ENCODE measurements around the gene AMN.
A peak's percentile ranks its signal among the peaks of the same experiment; 100 is the strongest.

Gene AMN

GRCh38 chr14:102913341-102914211 is 8.9 kb upstream of the AMN start:
- H3K36me3 Mint-ChIP-seq = peaks cover 12 to 33% of the 10 kb centered on the region in 2 donors
- ATAC-seq (replicated peaks) = no peak

GRCh38 chr14:102914474-102915291 is 7.8 kb upstream of the AMN start:
- ATAC-seq (replicated peaks) (peak; percentile 15 to 17), DNase-seq (no peak)
- no peaks in the 10 kb centered on the region for H3K9me3 Mint-ChIP-seq
- no peak overlapping the region for H3K4me3 Mint-ChIP-seq
- H3K4me1 Mint-ChIP-seq = peaks cover 19 to 21% of the 10 kb centered on the region in 2 donors
- H3K27ac Mint-ChIP-seq = no peak overlapping the region
- no peaks in the 10 kb centered on the region for H3K27me3 Mint-ChIP-seq
- H3K36me3 Mint-ChIP-seq = peaks cover 12 to 27% of the 10 kb centered on the region in 2 donors

More at GRCh38 chr14:102913341-102914211, 8.9 kb upstream of the AMN start:
- H3K27me3 Mint-ChIP-seq = no peaks in the 10 kb centered on the region
- H3K4me1 Mint-ChIP-seq = peaks cover 19 to 21% of the 10 kb centered on the region in 2 donors
- peak overlapping the region in 1 of 2 donors; percentile 29 for H3K4me3 Mint-ChIP-seq
- no peak for DNase-seq
- H3K27ac Mint-ChIP-seq = peak overlapping the region; percentile 81
- H3K9me3 Mint-ChIP-seq = no peaks in the 10 kb centered on the region

- Mint-ChIP-seq H3K9me3 (no peaks in the 10 kb centered on the region), H3K4me3 (no peak overlapping the region), H3K27me3 (no peaks in the 10 kb centered on the region), H3K27ac (peak overlapping the region; percentile 77), H3K36me3 (peaks cover 7 to 27% of the 10 kb centered on the region in 2 donors), H3K4me1 (peaks cover 19 to 21% of the 10 kb centered on the region in 2 donors)
- DNase-seq (no peak), ATAC-seq (replicated peaks) (no peak)
These were observed 7.0 kb upstream of the AMN start for GRCh38 chr14:102915292-102916110.

- Mint-ChIP-seq H3K4me3 (no peak overlapping the region), H3K9me3 (no peaks in the 10 kb centered on the region), H3K27me3 (no peaks in the 10 kb centered on the region), H3K27ac (peak overlapping the region; percentile 77), H3K4me1 (peaks cover 19 to 21% of the 10 kb centered on the region in 2 donors), H3K36me3 (peaks cover 6 to 18% of the 10 kb centered on the region in 2 donors)
- ATAC-seq (replicated peaks) = peak; percentile 26
- DNase-seq = no peak
These were observed 6.0 kb upstream of the AMN start for GRCh38 chr14:102916347-102917055.

GRCh38 chr14:102917056-102917385 is 5.4 kb upstream of the AMN start:
- H3K27me3 Mint-ChIP-seq = no peaks in the 10 kb centered on the region
- H3K4me1 Mint-ChIP-seq = peaks cover 19 to 21% of the 10 kb centered on the region in 2 donors
- DNase-seq (no peak), ATAC-seq (replicated peaks) (peak; percentile 39 to 42)
- no peaks in the 10 kb centered on the region for H3K9me3 Mint-ChIP-seq
- peak overlapping the region in 1 of 2 donors; percentile 14 for H3K4me3 Mint-ChIP-seq
- H3K36me3 Mint-ChIP-seq = peaks cover 5 to 15% of the 10 kb centered on the region in 2 donors
- H3K27ac Mint-ChIP-seq = peak overlapping the region; percentile 77

GRCh38 chr14:102917469-102918211 is 4.8 kb upstream of the AMN start:
- no peaks in the 10 kb centered on the region for H3K9me3 Mint-ChIP-seq
- peak overlapping the region; percentile 77 for H3K27ac Mint-ChIP-seq
- peak overlapping the region in 1 of 2 donors; percentile 14 for H3K4me3 Mint-ChIP-seq
- H3K4me1 Mint-ChIP-seq = peaks cover 18 to 21% of the 10 kb centered on the region in 2 donors
- DNase-seq = no peak
- ATAC-seq (replicated peaks) = peak; percentile 22 to 48
- H3K36me3 Mint-ChIP-seq = peaks cover 1 to 9% of the 10 kb centered on the region in 2 donors
- no peaks in the 10 kb centered on the region for H3K27me3 Mint-ChIP-seq

- Mint-ChIP-seq H3K27me3 (peaks cover 0 to 5% of the 10 kb centered on the region in 2 donors), H3K4me1 (peaks cover 17 to 22% of the 10 kb centered on the region in 2 donors), H3K27ac (no peak overlapping the region), H3K9me3 (no peaks in the 10 kb centered on the region), H3K4me3 (no peak overlapping the region), H3K36me3 (peaks cover 0 to 4% of the 10 kb centered on the region in 2 donors)
- ATAC-seq (replicated peaks) = no peak
- no peak for DNase-seq
These were observed 4.0 kb upstream of the AMN start for GRCh38 chr14:102918438-102918837.

- DNase-seq (no peak), ATAC-seq (replicated peaks) (no peak)
- H3K27me3 Mint-ChIP-seq = peaks cover 0 to 12% of the 10 kb centered on the region in 2 donors
- H3K4me1 Mint-ChIP-seq = peaks cover 10 to 14% of the 10 kb centered on the region in 2 donors
- no peaks in the 10 kb centered on the region for H3K9me3 Mint-ChIP-seq
- no peak overlapping the region for H3K4me3 Mint-ChIP-seq
- no peaks in the 10 kb centered on the region for H3K36me3 Mint-ChIP-seq
- no peak overlapping the region for H3K27ac Mint-ChIP-seq
These were observed 2.0 kb upstream of the AMN start for GRCh38 chr14:102920273-102920997.

GRCh38 chr14:102920998-102921304 is 1.5 kb upstream of the AMN start:
- Mint-ChIP-seq H3K4me3 (no peak overlapping the region), H3K9me3 (no peaks in the 10 kb centered on the region), H3K4me1 (peaks cover 10 to 15% of the 10 kb centered on the region in 2 donors), H3K36me3 (no peaks in the 10 kb centered on the region), H3K27me3 (peaks cover 4 to 16% of the 10 kb centered on the region in 2 donors), H3K27ac (no peak overlapping the region)
- no peak for DNase-seq
- ATAC-seq (replicated peaks) = no peak

GRCh38 chr14:102923201-102923924 is 900 bp downstream of the AMN start:
- H3K4me3 Mint-ChIP-seq = peak overlapping the region in 1 of 2 donors; percentile 76
- DNase-seq = no peak
- H3K27ac Mint-ChIP-seq = peak overlapping the region; percentile 37
- no peaks in the 10 kb centered on the region for H3K36me3 Mint-ChIP-seq
- H3K27me3 Mint-ChIP-seq = peaks cover 16 to 30% of the 10 kb centered on the region in 2 donors
- H3K4me1 Mint-ChIP-seq = peaks cover 14 to 15% of the 10 kb centered on the region in 2 donors
- no peaks in the 10 kb centered on the region for H3K9me3 Mint-ChIP-seq
- peak in 1 of 2 donors; percentile 32 for ATAC-seq (replicated peaks)

GRCh38 chr14:102923925-102924486 is 1.5 kb downstream of the AMN start:
- H3K27me3 Mint-ChIP-seq = peaks cover 16 to 35% of the 10 kb centered on the region in 2 donors
- H3K36me3 Mint-ChIP-seq = no peaks in the 10 kb centered on the region
- peak overlapping the region; percentile 65 for H3K27ac Mint-ChIP-seq
- no peaks in the 10 kb centered on the region for H3K9me3 Mint-ChIP-seq
- ATAC-seq (replicated peaks) = no peak
- peaks cover 14 to 20% of the 10 kb centered on the region in 2 donors for H3K4me1 Mint-ChIP-seq
- H3K4me3 Mint-ChIP-seq = no peak overlapping the region
- DNase-seq = no peak

Data from stimulated activated naive B cell treated with anti-CD40 and anti-IgM and Interleukin-4, amounts not matched to agents 10 μg/mL and 1 μg/mL and 100 μg/mL, for 72 hours (primary cell).